Mesothelial cell of epicardium (in vitro differentiated cells): ENCODE data around the gene MYADML2. TPM values are rescaled to one million over a fixed set of nuclear protein-coding genes. Genes with fewer than 3 reads are reported as not detected.

Source experiments
- DNase-seq, 2 experiments: peaks; one replicate each; pipeline ENCODE4 v3.0.0; 2021; ENCODE audit warnings: low spot score in 2 of 2; ENCODE audit not compliant: unreplicated experiment in 2 of 2
- H3K27ac Mint-ChIP-seq: 2 replicates; pipeline ENCODE4 v1.8.0; 2021; ENCODE audit warnings: mixed read lengths
- H3K27me3 Mint-ChIP-seq: 2 replicates; pipeline ENCODE4 v1.8.0; 2021; ENCODE audit warnings: low read depth, mixed read lengths
- H3K36me3 Mint-ChIP-seq: 2 replicates; pipeline ENCODE4 v1.8.0; 2021; ENCODE audit warnings: mixed read lengths
- H3K4me1 Mint-ChIP-seq: 2 replicates; pipeline ENCODE4 v1.8.0; 2021; ENCODE audit warnings: mixed read lengths
- H3K4me3 Mint-ChIP-seq: 2 replicates; pipeline ENCODE4 v1.8.0; 2021; ENCODE audit warnings: mild to moderate bottlenecking, moderate library complexity, mixed read lengths
- H3K9me3 Mint-ChIP-seq: 2 replicates; pipeline ENCODE4 v1.8.0; 2021; ENCODE audit warnings: mixed read lengths
- CTCF ChIP-seq: fragments of 200-600 bp; sonication (generic); IDR thresholded peaks from one replicate; pipeline ENCODE4 v1.5.0; 2021; ENCODE audit warnings: antibody characterized with exemption; ENCODE audit not compliant: unreplicated experiment
- total RNA-seq: library from RNA; stranded (reverse); gene quantifications from 3 replicates; pipeline ENCODE4 v1.2.1, GENCODE V29; 2021

The MYADML2 gene
- total RNA-seq = not detected in 3 replicates

GRCh38 chr17:81947189-81947588 is at the start of gene MYADML2:
Gene MYADML2, minus strand, starts transcription at chr17:81947233. Its CDS starts 5,492 bp downstream, at chr17:81941741.
- Mint-ChIP-seq H3K27ac (no peak within 1 kb of the TSS), H3K4me3 (no peak within 1 kb of the TSS), H3K4me1 (no peaks in the 10 kb centered on the region), H3K27me3 (peaks cover 13% of the 10 kb centered on the region), H3K9me3 (no peaks in the 10 kb centered on the region), H3K36me3 (no peaks in the 10 kb centered on the region)
- no peak for TF ChIP-seq CTCF
- DNase-seq = no peak

- DNase-seq = no peak
- Mint-ChIP-seq H3K27ac (no peak overlapping the region), H3K4me3 (no peak overlapping the region), H3K4me1 (peaks cover 19% of the 10 kb centered on the region), H3K9me3 (no peaks in the 10 kb centered on the region), H3K27me3 (no peaks in the 10 kb centered on the region), H3K36me3 (peaks cover 6% of the 10 kb centered on the region)
- TF ChIP-seq CTCF = no peak
These were observed 49.3 kb upstream of the MYADML2 start for GRCh38 chr17:81996232-81996756.

- no peaks in the 10 kb centered on the region for H3K9me3 Mint-ChIP-seq
- H3K4me3 Mint-ChIP-seq = no peak overlapping the region
- H3K27me3 Mint-ChIP-seq = no peaks in the 10 kb centered on the region
- H3K27ac Mint-ChIP-seq = no peak overlapping the region
- H3K4me1 Mint-ChIP-seq = peaks cover 21% of the 10 kb centered on the region
- DNase-seq = peak in 1 of 2 experiments; percentile 13
- peaks cover 8% of the 10 kb centered on the region for H3K36me3 Mint-ChIP-seq
- TF ChIP-seq CTCF = no peak
These were observed 48.6 kb upstream of the MYADML2 start for GRCh38 chr17:81995463-81996231.

GRCh38 chr17:81994593-81995462 is 47.8 kb upstream of the MYADML2 start:
- Mint-ChIP-seq H3K9me3 (no peaks in the 10 kb centered on the region), H3K27ac (no peak overlapping the region)
- peak in 1 of 2 experiments; percentile 14 for DNase-seq

More at GRCh38 chr17:81994593-81995462, 47.8 kb upstream of the MYADML2 start:
- Mint-ChIP-seq H3K36me3 (peaks cover 12% of the 10 kb centered on the region), H3K4me1 (peaks cover 18% of the 10 kb centered on the region), H3K27me3 (no peaks in the 10 kb centered on the region), H3K4me3 (no peak overlapping the region)
- no peak for TF ChIP-seq CTCF
